Gastrocnemius medialis (tissue), 4 donors: ENCODE results near the gene LMBR1. TPM values are rescaled to one million over a fixed set of nuclear protein-coding genes. Genes with fewer than 3 reads are reported as not detected.

ENCODE experiments used
- ATAC-seq, 2 donors: fragments of 150-250 bp; one replicate each; pipeline ENCODE4 v1.9.1; 2016
- DNase-seq, 2 donors: peaks; one replicate each; pipeline ENCODE4 v3.0.0-alpha.2; 2019
- H3K27ac ChIP-seq, 4 donors: fragments of 200-600 bp; sonication (generic); 1 replicate in 1 of 4; 2 replicates in 3 of 4; pipeline ENCODE4 v1.5.1; 2016 to 2018; ENCODE audit warnings: mild to moderate bottlenecking in 2 of 4, moderate library complexity in 1 of 4
- H3K27me3 ChIP-seq, 3 donors: fragments of 200-600 bp; sonication (generic) in 2 of 3; 1 replicate in 1 of 3; 2 replicates in 2 of 3; pipeline versions ENCODE4 v1.5.1 to v1.6.0; 2016 to 2019; ENCODE audit warnings: mild to moderate bottlenecking in 1 of 3, moderate library complexity in 1 of 3
- H3K36me3 ChIP-seq, 2 donors: fragments of 200-600 bp; sonication (generic) in 1 of 2; one replicate each; pipeline ENCODE4 v1.5.1; 2017 to 2018
- H3K4me1 ChIP-seq, 2 donors: fragments of 200-600 bp; sonication (generic) in 1 of 2; one replicate each; pipeline ENCODE4 v1.5.1; 2016 to 2017; ENCODE audit warnings: mild to moderate bottlenecking in 2 of 2
- H3K4me3 ChIP-seq, 4 donors: fragments of 200-600 bp; sonication (generic) in 3 of 4; 1 replicate in 1 of 4; 2 replicates in 3 of 4; pipeline ENCODE4 v1.5.1; 2016 to 2019; ENCODE audit warnings: mild to moderate bottlenecking in 2 of 4
- H3K9me3 ChIP-seq, 3 donors: fragments of 200-600 bp; sonication (generic) in 2 of 3; 1 replicate in 1 of 3; 2 replicates in 2 of 3; pipeline ENCODE4 v1.5.1; 2016 to 2019
- CTCF ChIP-seq, 5 experiments: fragments of 450-650 bp in 3 of 5; fragments of 200-600 bp in 2 of 5; sonication (generic) in 2 of 5; IDR thresholded peaks in 4 of 5; conservative IDR thresholded peaks in 1 of 5; 1 replicate in 4 of 5; 2 replicates in 1 of 5; pipeline ENCODE4 v1.5.1; 2016 to 2019; ENCODE audit warnings: antibody characterized with exemption in 5 of 5, mild to moderate bottlenecking in 3 of 5, moderate library complexity in 3 of 5
- POLR2A ChIP-seq, 2 donors: fragments of 450-650 bp; IDR thresholded peaks; one replicate each; pipeline ENCODE4 v1.6.1; 2017; ENCODE audit warnings: antibody characterized with exemption in 2 of 2, mild to moderate bottlenecking in 2 of 2, moderate library complexity in 2 of 2
- in situ Hi-C, 4 donors: fragments of 200-750 bp; cut with MboI; loops; one replicate each; pipeline versions ENCODE4 v1.15.0 to v1.8.0; 2017; ENCODE audit warnings: low sequenced_read_pairs in 4 of 4
- intact Hi-C: fragments of 100-400 bp; cut with DNase I; formaldehyde crosslinking; loops from one replicate; pipeline ENCODE4 v1.15.1; 2023; ENCODE audit warnings: low total_unique reads
- total RNA-seq, 4 donors: library from RNA; depleted of rRNA; stranded (reverse); fragments of >200 nt; gene quantifications; one replicate each; pipeline versions ENCODE4 v1.1.0 to v1.2.3, GENCODE V29; 2016

LMBR1 gene
- total RNA-seq, 4 donors from 2014 or later: 27.9 to 87.0 (median 35.3) TPM

- no peak for TF ChIP-seq CTCF (IDR thresholded peaks at IDR 0.05 in 4 of 5, conservative IDR thresholded peaks at IDR 0.05 in 1 of 5)
- TF ChIP-seq POLR2A (IDR thresholded peaks at IDR 0.05): no peak
- H3K36me3 ChIP-seq: peaks cover 0 to 32% of the 10 kb centered on the region in 2 donors
Observed at GRCh38 chr7:156735851-156736250, 157.1 kb downstream of the LMBR1 start.

GRCh38 chr7:156733638-156734037, 159.3 kb downstream of the LMBR1 start:
- Histone ChIP-seq H3K4me1 (no peaks in the 10 kb centered on the region), H3K4me3 (no peak overlapping the region), H3K27me3 (no peaks in the 10 kb centered on the region), H3K36me3 (peaks cover 0 to 32% of the 10 kb centered on the region in 2 donors), H3K9me3 (no peaks in the 10 kb centered on the region), H3K27ac (no peak overlapping the region)
- no peak for ATAC-seq
- intact Hi-C loops (no loop called here), in situ Hi-C loops (no loop called here)
- no peak for DNase-seq
- TF ChIP-seq CTCF (IDR thresholded peaks at IDR 0.05 in 4 of 5, conservative IDR thresholded peaks at IDR 0.05 in 1 of 5): no peak
- TF ChIP-seq POLR2A (IDR thresholded peaks at IDR 0.05): no peak

More at GRCh38 chr7:156735851-156736250, 157.1 kb downstream of the LMBR1 start:
- Histone ChIP-seq H3K4me1 (no peaks in the 10 kb centered on the region), H3K27ac (no peak overlapping the region), H3K27me3 (no peaks in the 10 kb centered on the region), H3K4me3 (no peak overlapping the region), H3K9me3 (no peaks in the 10 kb centered on the region)
- intact Hi-C loops: no loop called here
- DNase-seq (no peak), ATAC-seq (no peak)
- in situ Hi-C loops: no loop called here

- peaks cover 0 to 32% of the 10 kb centered on the region in 2 donors for H3K36me3 ChIP-seq
- no peaks in the 10 kb centered on the region for H3K27me3 ChIP-seq
- H3K4me3 ChIP-seq: no peak overlapping the region
- intact Hi-C loops (no loop called here), in situ Hi-C loops (no loop called here)
- TF ChIP-seq CTCF (IDR thresholded peaks at IDR 0.05 in 4 of 5, conservative IDR thresholded peaks at IDR 0.05 in 1 of 5) (no peak), POLR2A (IDR thresholded peaks at IDR 0.05) (no peak)
- DNase-seq: no peak
- no peaks in the 10 kb centered on the region for H3K9me3 ChIP-seq
- no peak for ATAC-seq
- H3K27ac ChIP-seq: no peak overlapping the region
- no peaks in the 10 kb centered on the region for H3K4me1 ChIP-seq
Observed at GRCh38 chr7:156732091-156732625, 160.8 kb downstream of the LMBR1 start.

- peaks cover 0 to 32% of the 10 kb centered on the region in 2 donors for H3K36me3 ChIP-seq
- intact Hi-C loops: no loop called here
- no peaks in the 10 kb centered on the region for H3K4me1 ChIP-seq
Observed at GRCh38 chr7:156731651-156732050, 161.3 kb downstream of the LMBR1 start.

More at GRCh38 chr7:156731651-156732050, 161.3 kb downstream of the LMBR1 start:
- H3K27me3 ChIP-seq: no peaks in the 10 kb centered on the region
- in situ Hi-C loops: no loop called here
- no peak overlapping the region for H3K27ac ChIP-seq
- DNase-seq (no peak), ATAC-seq (no peak)
- no peak overlapping the region for H3K4me3 ChIP-seq
- TF ChIP-seq POLR2A (IDR thresholded peaks at IDR 0.05): no peak
- TF ChIP-seq CTCF (IDR thresholded peaks at IDR 0.05 in 4 of 5, conservative IDR thresholded peaks at IDR 0.05 in 1 of 5): no peak
- H3K9me3 ChIP-seq: no peaks in the 10 kb centered on the region
